Muscle layer of colon (tissue), 2 donors: ENCODE data around the gene ESPNL.
"Not testable (repeated sequence)": the region's sequence is repeated elsewhere in the genome, so short reads cannot be mapped to it uniquely, and the experiment has no call there.

ENCODE experiments used
- H3K27ac ChIP-seq: one replicate; pipeline ENCODE4 v1.7.0; 2013; ENCODE audit warnings: low read depth, mild to moderate bottlenecking, low read length, moderate library complexity
- H3K27me3 ChIP-seq, 2 donors: one replicate each; pipeline ENCODE4 v1.7.0; 2013; ENCODE audit warnings: low read length in 2 of 2, mild to moderate bottlenecking in 2 of 2; ENCODE audit not compliant: insufficient read depth in 2 of 2, control insufficient read depth in 1 of 2
- H3K36me3 ChIP-seq: one replicate; pipeline ENCODE4 v1.7.0; 2013; ENCODE audit warnings: mild to moderate bottlenecking, low read length; ENCODE audit not compliant: insufficient read depth
- H3K4me1 ChIP-seq: one replicate; pipeline ENCODE4 v1.7.0; 2013; ENCODE audit warnings: mild to moderate bottlenecking, low read length; ENCODE audit not compliant: insufficient read depth
- H3K4me3 ChIP-seq, 2 donors: one replicate each; pipeline ENCODE4 v1.7.0; 2013; ENCODE audit warnings: low read length in 2 of 2, low read depth in 1 of 2, mild to moderate bottlenecking in 1 of 2, moderate library complexity in 1 of 2
- H3K9ac ChIP-seq: one replicate; pipeline ENCODE4 v1.7.0; 2013; ENCODE audit warnings: low read length
- H3K9me3 ChIP-seq: one replicate; pipeline ENCODE4 v1.7.0; 2013; ENCODE audit warnings: mild to moderate bottlenecking, low read length
- donor health status: abdominal sarcoma.
- donor health status: Adenocarcinoma of cecum.

The ESPNL gene

DNA sequence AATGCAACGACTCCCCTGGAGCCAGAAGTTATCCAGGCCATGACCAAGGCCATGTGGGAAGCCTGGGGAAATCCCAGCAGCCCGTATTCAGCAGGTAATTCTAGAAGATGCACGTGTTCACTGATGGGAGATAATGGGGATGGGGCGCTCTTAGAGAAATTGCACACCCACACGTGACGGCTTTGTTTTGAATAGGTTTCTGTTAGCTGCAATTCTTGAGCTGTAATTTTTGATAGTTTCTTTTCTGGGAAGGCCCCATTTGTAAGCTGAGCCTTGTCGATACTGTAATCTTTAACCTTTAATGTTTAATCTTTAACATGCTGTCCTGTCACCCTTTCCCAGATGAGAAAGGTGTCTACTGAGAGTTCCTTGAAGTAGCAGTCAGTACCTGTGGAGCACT, 35.8 kb upstream of the ESPNL start:
- Histone ChIP-seq H3K27ac (no peak overlapping the region), H3K36me3 (peaks cover 4% of the 10 kb centered on the region), H3K4me1 (peaks cover 16% of the 10 kb centered on the region), H3K4me3 (no peak overlapping the region), H3K9ac (no peak overlapping the region), H3K9me3 (no peaks in the 10 kb centered on the region), H3K27me3 (no peaks in the 10 kb centered on the region)

- peaks cover 7% of the 10 kb centered on the region for H3K4me1 ChIP-seq
- no peak overlapping the region for H3K27ac ChIP-seq
- no peaks in the 10 kb centered on the region for H3K9me3 ChIP-seq
- H3K4me3 ChIP-seq = no peak overlapping the region
- H3K36me3 ChIP-seq = peaks cover 9% of the 10 kb centered on the region
- H3K27me3 ChIP-seq = no peaks in the 10 kb centered on the region
- no peak overlapping the region for H3K9ac ChIP-seq
These were observed 34.9 kb upstream of the ESPNL start for GRCh38 chr2:238065071-238065846.

GRCh38 chr2:238066218-238066617, 33.9 kb upstream of the ESPNL start:
- H3K4me1 ChIP-seq = peaks cover 7% of the 10 kb centered on the region
- peaks cover 9% of the 10 kb centered on the region for H3K36me3 ChIP-seq
- H3K9ac ChIP-seq = no peak overlapping the region
- no peak overlapping the region for H3K27ac ChIP-seq
- H3K27me3 ChIP-seq = no peaks in the 10 kb centered on the region
- H3K9me3 ChIP-seq = no peaks in the 10 kb centered on the region
- no peak overlapping the region for H3K4me3 ChIP-seq

- not testable (repeated sequence) for H3K4me3 ChIP-seq, H3K4me1 ChIP-seq, H3K9ac ChIP-seq
These were observed 33.4 kb upstream of the ESPNL start for GRCh38 chr2:238066718-238067117.

DNA sequence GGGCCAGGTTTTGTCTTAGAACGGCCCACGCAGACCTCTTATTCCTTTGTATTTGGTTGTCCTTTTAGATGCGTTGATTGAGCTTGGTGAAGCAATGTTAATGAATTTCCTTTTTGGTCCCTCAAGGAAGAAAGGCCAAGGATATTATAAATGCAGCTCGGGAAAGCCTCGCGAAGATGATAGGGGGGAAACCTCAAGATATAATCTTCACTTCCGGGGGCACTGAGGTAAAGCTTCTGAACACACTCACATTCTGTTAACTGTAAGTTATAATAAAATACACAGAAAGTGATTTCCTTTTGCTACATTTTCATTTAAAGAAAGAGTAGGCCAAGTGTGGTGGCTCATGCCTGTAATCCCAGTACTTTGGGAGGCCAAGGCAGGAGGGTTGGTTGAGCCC, 32.2 kb upstream of the ESPNL start:
- Histone ChIP-seq H3K9me3 (no peaks in the 10 kb centered on the region), H3K4me3 (no peak overlapping the region), H3K27me3 (no peaks in the 10 kb centered on the region), H3K27ac (no peak overlapping the region), H3K9ac (no peak overlapping the region), H3K4me1 (no peaks in the 10 kb centered on the region), H3K36me3 (peaks cover 9% of the 10 kb centered on the region)

More at GRCh38 chr2:238066718-238067117, 33.4 kb upstream of the ESPNL start:
- not testable (repeated sequence) for H3K36me3 ChIP-seq, H3K27ac ChIP-seq, H3K9me3 ChIP-seq, H3K27me3 ChIP-seq

DNA sequence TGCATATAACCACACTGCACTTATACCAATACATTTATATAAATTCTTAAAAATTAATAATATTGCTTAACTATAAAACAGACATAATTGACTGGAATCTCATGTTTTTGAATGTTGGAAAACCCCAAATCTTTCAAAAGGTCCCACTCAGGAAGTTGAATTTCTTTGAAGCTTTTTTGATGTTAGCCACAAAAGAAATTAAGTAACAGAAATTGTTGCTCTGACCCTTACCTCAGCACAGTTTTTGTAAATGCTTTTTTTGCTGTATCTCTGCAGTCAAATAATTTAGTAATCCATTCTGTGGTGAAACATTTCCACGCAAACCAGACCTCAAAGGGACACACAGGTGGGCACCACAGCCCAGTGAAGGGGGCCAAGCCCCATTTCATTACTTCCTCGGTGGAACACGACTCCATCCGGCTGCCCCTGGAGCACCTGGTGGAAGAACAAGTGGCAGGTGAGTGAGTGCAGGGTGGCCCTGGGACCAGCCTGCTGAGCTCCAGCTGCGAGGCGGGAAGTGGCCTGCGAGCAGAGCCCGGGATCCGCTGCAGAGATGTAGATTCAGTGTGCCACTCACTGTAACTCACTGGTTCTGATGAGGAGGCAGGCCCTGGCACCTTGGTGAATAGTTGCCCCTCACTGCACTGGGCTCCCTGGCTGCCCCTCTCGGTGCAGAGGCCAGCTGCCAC, 31.0 kb upstream of the ESPNL start:
- no peak overlapping the region for H3K27ac ChIP-seq

GRCh38 chr2:238069877-238070276, 30.3 kb upstream of the ESPNL start:
- H3K27me3 ChIP-seq = no peaks in the 10 kb centered on the region
- H3K27ac ChIP-seq = no peak overlapping the region
- no peak overlapping the region for H3K4me3 ChIP-seq
- H3K9me3 ChIP-seq = no peaks in the 10 kb centered on the region
- H3K4me1 ChIP-seq = no peaks in the 10 kb centered on the region
- H3K36me3 ChIP-seq = peaks cover 9% of the 10 kb centered on the region
- H3K9ac ChIP-seq = no peak overlapping the region

More for the DNA sequence above, 31.0 kb upstream of the ESPNL start:
- H3K36me3 ChIP-seq = peaks cover 9% of the 10 kb centered on the region
- no peak overlapping the region for H3K9ac ChIP-seq
- no peak overlapping the region for H3K4me3 ChIP-seq
- H3K4me1 ChIP-seq = no peaks in the 10 kb centered on the region
- no peaks in the 10 kb centered on the region for H3K9me3 ChIP-seq
- H3K27me3 ChIP-seq = no peaks in the 10 kb centered on the region

DNA sequence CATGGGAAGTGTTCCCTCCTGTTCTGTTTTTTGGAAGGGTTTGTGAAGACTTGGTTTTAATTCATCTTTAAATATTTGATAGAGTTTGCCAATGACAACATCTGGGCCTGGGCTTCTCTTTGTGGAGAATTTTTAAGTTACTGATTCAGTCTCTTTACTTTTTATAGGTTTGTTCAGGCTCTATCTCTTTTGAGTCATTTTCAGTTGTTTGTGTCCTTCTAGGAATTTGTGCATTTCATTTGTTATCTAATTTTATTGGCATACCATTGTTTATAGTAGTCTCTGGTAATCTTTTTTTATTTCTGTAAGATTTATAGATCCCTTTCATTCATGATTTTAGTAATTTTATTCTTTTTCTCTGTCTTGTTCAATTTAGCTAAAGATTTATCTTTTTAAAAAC, 24.7 kb upstream of the ESPNL start:
- no peaks in the 10 kb centered on the region for H3K27me3 ChIP-seq
- H3K9ac ChIP-seq = no peak overlapping the region
- H3K4me1 ChIP-seq = no peaks in the 10 kb centered on the region
- no peak overlapping the region for H3K4me3 ChIP-seq
- no peaks in the 10 kb centered on the region for H3K36me3 ChIP-seq
- H3K9me3 ChIP-seq = no peaks in the 10 kb centered on the region
- no peak overlapping the region for H3K27ac ChIP-seq

GRCh38 chr2:238077292-238077691, 22.8 kb upstream of the ESPNL start:
- no peaks in the 10 kb centered on the region for H3K9me3 ChIP-seq
- no peak overlapping the region for H3K27ac ChIP-seq
- H3K36me3 ChIP-seq = peaks cover 12% of the 10 kb centered on the region
- no peaks in the 10 kb centered on the region for H3K27me3 ChIP-seq
- no peaks in the 10 kb centered on the region for H3K4me1 ChIP-seq
- H3K9ac ChIP-seq = no peak overlapping the region
- H3K4me3 ChIP-seq = no peak overlapping the region

- Histone ChIP-seq H3K27ac (no peak overlapping the region), H3K27me3 (no peaks in the 10 kb centered on the region), H3K4me1 (no peaks in the 10 kb centered on the region), H3K9me3 (no peaks in the 10 kb centered on the region), H3K36me3 (peaks cover 29% of the 10 kb centered on the region), H3K9ac (no peak overlapping the region), H3K4me3 (no peak overlapping the region)
These were observed 20.2 kb upstream of the ESPNL start for GRCh38 chr2:238079874-238080327.

DNA sequence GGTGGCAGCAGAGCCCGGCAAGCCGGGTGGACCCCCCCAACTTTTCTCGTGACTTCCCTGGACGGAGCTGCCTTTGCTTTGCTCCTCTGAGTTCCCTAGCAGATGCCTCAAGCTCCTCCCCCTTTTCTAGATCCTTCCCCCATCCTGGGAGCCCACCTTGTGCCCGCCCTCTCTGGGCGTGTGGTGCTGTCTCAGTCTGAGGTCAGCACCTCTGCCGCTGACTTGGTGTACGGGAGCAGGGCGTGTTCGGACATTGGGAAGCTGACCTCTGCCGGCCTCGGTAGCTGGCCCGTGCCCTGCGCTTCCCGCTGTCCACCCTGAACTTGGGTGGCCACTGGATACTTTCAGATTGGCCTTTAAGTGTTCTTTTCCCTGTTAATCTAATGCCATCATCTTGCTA, 19.6 kb upstream of the ESPNL start:
- H3K9ac ChIP-seq = no peak overlapping the region
- H3K4me3 ChIP-seq = no peak overlapping the region
- no peaks in the 10 kb centered on the region for H3K4me1 ChIP-seq
- H3K9me3 ChIP-seq = no peaks in the 10 kb centered on the region
- H3K36me3 ChIP-seq = peaks cover 29% of the 10 kb centered on the region
- H3K27ac ChIP-seq = no peak overlapping the region
- no peaks in the 10 kb centered on the region for H3K27me3 ChIP-seq

DNA sequence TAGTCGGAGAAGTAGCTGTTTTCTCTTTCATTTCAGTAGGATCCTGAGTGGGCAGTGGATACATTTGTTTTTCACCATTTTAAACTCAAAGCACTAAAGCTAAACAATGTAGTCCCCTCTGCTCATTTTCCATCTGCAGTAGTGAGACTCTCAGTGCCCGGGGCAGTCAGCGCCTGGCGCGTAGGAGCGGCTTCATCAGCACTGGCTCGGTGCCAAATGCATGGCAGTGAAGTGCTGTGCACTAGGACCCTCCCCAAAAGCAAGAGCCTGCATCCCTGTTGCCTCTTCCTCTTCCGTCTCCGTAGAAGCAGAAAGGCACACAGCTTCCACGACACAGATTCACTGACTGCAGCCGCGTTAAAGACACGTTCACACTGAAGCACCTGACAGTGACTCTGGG, 19.0 kb upstream of the ESPNL start:
- no peaks in the 10 kb centered on the region for H3K9me3 ChIP-seq
- H3K4me1 ChIP-seq = no peaks in the 10 kb centered on the region
- H3K27ac ChIP-seq = no peak overlapping the region
- no peaks in the 10 kb centered on the region for H3K27me3 ChIP-seq
- H3K4me3 ChIP-seq = no peak overlapping the region
- no peak overlapping the region for H3K9ac ChIP-seq
- peaks cover 29% of the 10 kb centered on the region for H3K36me3 ChIP-seq
